ENCODE measurements around the gene FARS2.

DNA sequence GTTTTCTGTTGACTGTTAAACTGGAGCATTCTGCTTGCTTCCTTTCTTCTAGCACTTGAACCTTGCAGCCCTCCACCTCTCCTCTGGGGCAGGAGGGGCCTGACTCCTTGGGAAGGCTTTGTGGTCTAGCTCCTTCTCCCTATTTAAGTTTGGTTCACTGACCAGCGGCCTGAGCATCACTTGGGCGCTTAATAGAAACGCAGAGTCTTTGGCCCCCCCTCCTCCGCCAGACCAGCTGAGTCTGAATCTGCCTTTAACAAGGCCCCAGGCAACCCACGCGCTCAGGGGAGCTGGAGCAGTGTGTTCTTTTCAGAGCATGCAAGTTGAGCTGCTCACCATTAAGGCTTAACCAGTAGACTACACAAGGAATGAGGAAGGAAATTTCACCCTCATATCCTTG, 519.7 kb downstream of the FARS2 start:
- TF ChIP-seq, protein P1, sequence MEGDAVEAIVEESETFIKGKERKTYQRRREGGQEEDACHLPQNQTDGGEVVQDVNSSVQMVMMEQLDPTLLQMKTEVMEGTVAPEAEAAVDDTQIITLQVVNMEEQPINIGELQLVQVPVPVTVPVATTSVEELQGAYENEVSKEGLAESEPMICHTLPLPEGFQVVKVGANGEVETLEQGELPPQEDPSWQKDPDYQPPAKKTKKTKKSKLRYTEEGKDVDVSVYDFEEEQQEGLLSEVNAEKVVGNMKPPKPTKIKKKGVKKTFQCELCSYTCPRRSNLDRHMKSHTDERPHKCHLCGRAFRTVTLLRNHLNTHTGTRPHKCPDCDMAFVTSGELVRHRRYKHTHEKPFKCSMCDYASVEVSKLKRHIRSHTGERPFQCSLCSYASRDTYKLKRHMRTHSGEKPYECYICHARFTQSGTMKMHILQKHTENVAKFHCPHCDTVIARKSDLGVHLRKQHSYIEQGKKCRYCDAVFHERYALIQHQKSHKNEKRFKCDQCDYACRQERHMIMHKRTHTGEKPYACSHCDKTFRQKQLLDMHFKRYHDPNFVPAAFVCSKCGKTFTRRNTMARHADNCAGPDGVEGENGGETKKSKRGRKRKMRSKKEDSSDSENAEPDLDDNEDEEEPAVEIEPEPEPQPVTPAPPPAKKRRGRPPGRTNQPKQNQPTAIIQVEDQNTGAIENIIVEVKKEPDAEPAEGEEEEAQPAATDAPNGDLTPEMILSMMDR (tag by site-specific recombination; IDR thresholded peaks at IDR 0.05), result no peak
- TF ChIP-seq GLI4 (tag by site-specific recombination; IDR thresholded peaks at IDR 0.05) (no peak), ZNF350 (tag by site-specific recombination; IDR thresholded peaks at IDR 0.05) (no peak), ZNF549 (tag by site-specific recombination; IDR thresholded peaks at IDR 0.05) (no peak), ZNF830 (tag by site-specific recombination; IDR thresholded peaks at IDR 0.05; ENCODE audit: low read depth) (no peak), KLF16 (tag by site-specific recombination; IDR thresholded peaks at IDR 0.05) (no peak), ZNF785 (tag by site-specific recombination; IDR thresholded peaks at IDR 0.05) (no peak)
